Glutamatergic neuron (in vitro differentiated cells): ENCODE measurements around the gene VOPP1. TPM values are rescaled to one million over a fixed set of nuclear protein-coding genes. Genes with fewer than 3 reads are reported as not detected.
A peak's percentile ranks its signal among the peaks of the same experiment; 100 is the strongest.

Source experiments
- DNase-seq: peaks from one replicate; pipeline ENCODE4 v3.0.0; 2022
- H3K27ac Mint-ChIP-seq: one replicate; pipeline ENCODE4 v1.8.0; 2020; ENCODE audit warnings: mild to moderate bottlenecking, mixed read lengths, inconsistent platforms; ENCODE audit not compliant: unreplicated experiment
- H3K27me3 Mint-ChIP-seq: one replicate; pipeline ENCODE4 v1.8.0; 2020; ENCODE audit warnings: mild to moderate bottlenecking, moderate library complexity, mixed read lengths, inconsistent platforms; ENCODE audit not compliant: unreplicated experiment
- H3K36me3 Mint-ChIP-seq: one replicate; pipeline ENCODE4 v1.8.0; 2020; ENCODE audit warnings: mild to moderate bottlenecking, mixed read lengths, inconsistent platforms; ENCODE audit not compliant: unreplicated experiment
- H3K4me1 Mint-ChIP-seq: one replicate; pipeline ENCODE4 v1.8.0; 2020; ENCODE audit warnings: mild to moderate bottlenecking, low read depth, mixed read lengths, inconsistent platforms; ENCODE audit not compliant: unreplicated experiment
- H3K4me3 Mint-ChIP-seq: one replicate; pipeline ENCODE4 v1.8.0; 2020; ENCODE audit warnings: mild to moderate bottlenecking, mixed read lengths, inconsistent platforms; ENCODE audit not compliant: unreplicated experiment
- H3K9me3 Mint-ChIP-seq: one replicate; pipeline ENCODE4 v1.8.0; 2020; ENCODE audit warnings: mild to moderate bottlenecking, moderate library complexity, mixed read lengths, inconsistent platforms; ENCODE audit not compliant: unreplicated experiment
- total RNA-seq: library from RNA; stranded (reverse); fragmentation: NEBNext Ultra II Directional; extraction: Animal tissue kit (Norgen Biotek cat#: 25700); gene quantifications from one replicate; pipeline ENCODE4 v1.2.1, GENCODE V29; 2021; ENCODE audit not compliant: unreplicated experiment
- TF ChIP-seq, protein P1 (sequence below): fragments of 200-600 bp; sonication (generic); IDR thresholded peaks from one replicate; pipeline ENCODE4 v1.5.0; 2021; ENCODE audit not compliant: partially characterized antibody, unreplicated experiment

VOPP1 gene
- total RNA-seq, 1 donor from 2014 or later = 30.6 TPM

DNA sequence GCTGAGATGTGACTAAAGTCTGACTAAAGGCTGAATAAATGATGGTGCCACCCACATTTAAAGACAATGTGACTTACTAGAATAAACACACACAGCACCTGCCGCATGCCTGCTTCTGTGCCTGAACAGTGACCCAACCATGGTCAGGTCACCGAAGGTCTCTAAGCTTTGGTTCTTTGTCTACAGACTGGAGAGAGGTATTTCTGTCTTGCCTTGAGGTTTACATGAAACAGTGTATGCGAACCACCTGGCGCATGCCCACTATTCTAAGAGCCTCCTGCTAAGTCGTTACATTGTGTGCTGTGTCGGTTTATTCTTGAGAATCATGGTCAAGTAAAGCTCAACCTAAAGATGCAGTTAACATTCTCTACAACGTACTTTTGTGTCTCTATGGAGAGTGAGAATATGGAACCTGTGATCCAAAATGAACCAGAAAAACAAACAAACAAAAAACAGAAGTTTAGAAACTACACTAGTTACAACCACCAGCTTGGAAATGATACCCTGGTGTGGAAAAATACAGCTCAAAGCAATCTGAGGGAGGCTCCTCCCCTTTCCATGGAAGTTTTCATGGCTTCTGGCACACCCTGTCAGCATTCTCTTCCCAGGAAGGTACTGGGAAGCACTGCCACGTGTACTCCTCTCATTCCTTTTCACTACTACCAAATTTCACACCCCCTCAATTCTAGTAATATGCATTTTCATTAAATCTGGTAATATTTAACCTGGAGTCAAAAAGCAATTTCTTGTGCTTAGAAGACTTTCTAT is 40.0 kb downstream of the VOPP1 start:
- peaks cover 3% of the 10 kb centered on the region for H3K27me3 Mint-ChIP-seq
- H3K27ac Mint-ChIP-seq = no peak overlapping the region
- H3K36me3 Mint-ChIP-seq = no peaks in the 10 kb centered on the region
- no peak overlapping the region for H3K4me3 Mint-ChIP-seq
- H3K9me3 Mint-ChIP-seq = peaks cover 4% of the 10 kb centered on the region
- H3K4me1 Mint-ChIP-seq = peaks cover 12% of the 10 kb centered on the region
- no peak for DNase-seq
- TF ChIP-seq, protein P1, sequence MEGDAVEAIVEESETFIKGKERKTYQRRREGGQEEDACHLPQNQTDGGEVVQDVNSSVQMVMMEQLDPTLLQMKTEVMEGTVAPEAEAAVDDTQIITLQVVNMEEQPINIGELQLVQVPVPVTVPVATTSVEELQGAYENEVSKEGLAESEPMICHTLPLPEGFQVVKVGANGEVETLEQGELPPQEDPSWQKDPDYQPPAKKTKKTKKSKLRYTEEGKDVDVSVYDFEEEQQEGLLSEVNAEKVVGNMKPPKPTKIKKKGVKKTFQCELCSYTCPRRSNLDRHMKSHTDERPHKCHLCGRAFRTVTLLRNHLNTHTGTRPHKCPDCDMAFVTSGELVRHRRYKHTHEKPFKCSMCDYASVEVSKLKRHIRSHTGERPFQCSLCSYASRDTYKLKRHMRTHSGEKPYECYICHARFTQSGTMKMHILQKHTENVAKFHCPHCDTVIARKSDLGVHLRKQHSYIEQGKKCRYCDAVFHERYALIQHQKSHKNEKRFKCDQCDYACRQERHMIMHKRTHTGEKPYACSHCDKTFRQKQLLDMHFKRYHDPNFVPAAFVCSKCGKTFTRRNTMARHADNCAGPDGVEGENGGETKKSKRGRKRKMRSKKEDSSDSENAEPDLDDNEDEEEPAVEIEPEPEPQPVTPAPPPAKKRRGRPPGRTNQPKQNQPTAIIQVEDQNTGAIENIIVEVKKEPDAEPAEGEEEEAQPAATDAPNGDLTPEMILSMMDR = no peak

DNA sequence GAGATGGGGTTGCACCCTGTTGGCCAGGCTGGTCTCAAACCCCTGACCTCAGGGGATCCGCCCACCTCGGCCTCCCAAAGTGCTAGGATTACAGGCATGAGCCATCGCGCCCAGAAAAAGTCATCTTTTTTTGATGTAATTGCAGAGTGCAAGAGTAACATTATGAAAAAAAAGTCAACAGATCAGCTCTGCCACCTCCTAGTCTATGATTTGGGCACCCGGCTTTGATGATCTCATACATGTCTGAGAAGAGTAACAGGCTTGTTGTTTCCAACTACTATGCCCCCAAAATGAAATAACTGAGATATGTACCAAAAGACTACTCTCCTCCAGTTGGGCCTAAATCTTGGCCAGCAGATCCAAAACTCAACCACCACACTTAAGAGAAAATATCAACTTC is 40.8 kb downstream of the VOPP1 start:
- Mint-ChIP-seq H3K27ac (no peak overlapping the region), H3K4me1 (peaks cover 17% of the 10 kb centered on the region), H3K27me3 (peaks cover 5% of the 10 kb centered on the region)

DNA sequence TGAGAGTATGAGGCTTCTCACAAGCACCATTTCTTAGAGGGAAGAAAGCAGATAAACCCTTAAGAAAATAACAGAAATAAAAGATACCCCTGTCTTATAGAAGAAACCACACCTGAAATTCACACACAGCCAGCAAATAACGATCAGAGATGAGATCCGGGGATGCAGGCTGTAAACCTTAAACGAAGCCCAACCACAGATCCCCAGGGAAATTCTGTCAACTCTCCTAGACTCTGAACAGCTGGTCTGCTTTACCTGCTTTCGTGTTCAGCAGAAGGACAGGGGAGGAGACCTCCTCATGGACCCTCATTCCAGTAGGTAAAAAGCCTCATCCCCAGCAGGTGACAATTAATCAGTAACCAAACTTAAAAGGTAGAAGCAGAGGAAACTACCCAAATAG is 45.0 kb downstream of the VOPP1 start:
- TF ChIP-seq, protein P1 = no peak
- Mint-ChIP-seq H3K9me3 (no peaks in the 10 kb centered on the region), H3K27me3 (peaks cover 5% of the 10 kb centered on the region), H3K4me3 (peak overlapping the region; percentile 83), H3K4me1 (peaks cover 20% of the 10 kb centered on the region), H3K36me3 (peaks cover 4% of the 10 kb centered on the region), H3K27ac (peak overlapping the region; percentile 90)
- DNase-seq = no peak

More for the DNA sequence above, 40.8 kb downstream of the VOPP1 start:
- no peaks in the 10 kb centered on the region for H3K36me3 Mint-ChIP-seq
- no peak overlapping the region for H3K4me3 Mint-ChIP-seq
- TF ChIP-seq, protein P1 = no peak
- peaks cover 4% of the 10 kb centered on the region for H3K9me3 Mint-ChIP-seq
- DNase-seq = no peak

DNA sequence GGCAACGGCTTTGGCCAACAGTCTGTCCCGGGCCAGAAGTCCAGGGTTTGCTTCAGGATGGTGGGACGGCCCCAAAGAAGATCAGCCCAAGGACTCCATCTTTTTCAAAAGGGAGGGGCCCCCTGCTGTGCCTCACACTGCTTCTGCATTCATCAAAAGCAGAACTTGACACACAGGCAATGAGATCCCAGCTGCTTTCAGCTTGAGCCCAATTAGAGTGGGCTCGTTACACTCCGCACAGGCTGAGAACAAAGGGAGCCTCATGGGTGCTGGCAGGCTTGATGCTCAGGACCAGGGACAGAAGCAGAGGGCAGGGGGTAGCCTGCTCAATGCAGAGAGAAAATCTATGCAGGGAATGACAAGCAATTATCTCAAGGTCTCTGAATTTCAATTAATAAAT is 45.5 kb downstream of the VOPP1 start:
- Mint-ChIP-seq H3K9me3 (no peaks in the 10 kb centered on the region), H3K4me3 (peak overlapping the region; percentile 83), H3K27ac (peak overlapping the region; percentile 90), H3K36me3 (peaks cover 4% of the 10 kb centered on the region), H3K4me1 (peaks cover 21% of the 10 kb centered on the region), H3K27me3 (peaks cover 5% of the 10 kb centered on the region)
- peak; percentile 49 for DNase-seq
- TF ChIP-seq, protein P1 = no peak

DNA sequence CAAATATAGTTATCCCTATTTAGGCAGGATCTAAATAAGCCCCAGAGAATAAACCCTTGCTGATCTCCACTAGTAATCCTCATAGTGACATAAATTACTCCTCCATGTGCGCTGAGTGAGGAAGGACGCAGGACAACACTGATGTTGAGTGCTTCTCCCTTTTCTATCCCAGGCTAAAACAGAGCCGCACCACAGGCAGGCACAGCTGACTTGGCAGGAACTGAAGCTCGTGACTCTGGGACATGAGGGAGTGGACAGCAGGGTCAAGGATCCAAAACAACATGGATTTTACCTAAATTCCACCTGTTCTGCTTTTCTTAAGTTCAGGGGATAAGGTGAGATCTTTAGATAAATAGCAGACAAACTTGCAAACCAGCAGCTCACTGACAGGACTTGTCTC is 46.0 kb downstream of the VOPP1 start:
- TF ChIP-seq, protein P1 = no peak

More for the DNA sequence above, 46.0 kb downstream of the VOPP1 start:
- H3K4me1 Mint-ChIP-seq = peaks cover 22% of the 10 kb centered on the region
- peak overlapping the region; percentile 90 for H3K27ac Mint-ChIP-seq
- no peak for DNase-seq
- no peaks in the 10 kb centered on the region for H3K9me3 Mint-ChIP-seq
- peak overlapping the region; percentile 83 for H3K4me3 Mint-ChIP-seq
- peaks cover 4% of the 10 kb centered on the region for H3K36me3 Mint-ChIP-seq
- H3K27me3 Mint-ChIP-seq = peaks cover 5% of the 10 kb centered on the region
